H1 (cell line): ENCODE measurements around the gene REG1A. TPM values are rescaled to one million over a fixed set of nuclear protein-coding genes. Genes with fewer than 3 reads are reported as not detected.

Source experiments
- EGR1 ChIP-seq: IDR thresholded peaks from 2 replicates; pipeline ENCODE4 v1.6.1; 2011; ENCODE audit warnings: low read depth, low read length, borderline replicate concordance
- KDM5A ChIP-seq: fragments of 200-600 bp; IDR thresholded peaks from 2 replicates; pipeline ENCODE4 v1.7.1; 2012; ENCODE audit warnings: mild to moderate bottlenecking, low read length, inconsistent platforms, mixed read lengths
- RNF2 ChIP-seq: fragments of 200-900, 300-1000 bp; sonication (generic); IDR thresholded peaks from 2 replicates; pipeline ENCODE4 v1.7.1; 2016; ENCODE audit warnings: borderline replicate concordance, low read depth, mild to moderate bottlenecking, antibody characterized with exemption, low read length; ENCODE audit not compliant: poor library complexity, severe bottlenecking; ENCODE audit errors: missing control alignments
- SIN3A ChIP-seq, 2 experiments: IDR thresholded peaks in 1 of 2; conservative IDR thresholded peaks in 1 of 2; 2 replicates each; pipeline ENCODE4 v1.6.1; 2011 to 2012; ENCODE audit warnings: low read length in 2 of 2, improper control_type of control experiment in 1 of 2, low read depth in 1 of 2, mild to moderate bottlenecking in 1 of 2
- TAF7 ChIP-seq: optimal IDR thresholded peaks from 2 replicates; pipeline ENCODE3; 2011; ENCODE audit warnings: low read depth, mild to moderate bottlenecking, inconsistent platforms, low read length, moderate library complexity, borderline replicate concordance
- polyA plus RNA-seq, 7 experiments: library from polyadenylated mRNA; depleted of rRNA in 3 of 7; stranded (reverse) in 5 of 7; unstranded in 2 of 7; fragments of >200 nt in 5 of 7; fragments of 200-250 nt in 2 of 7; gene quantifications; 1 replicate in 5 of 7; 2 replicates in 1 of 7; 4 replicates in 1 of 7; pipeline versions ENCODE4 v1.2.1 to v1.2.3, GENCODE V29; 2011 to 2013; ENCODE audit warnings: missing spikeins in 2 of 7, mixed read lengths in 2 of 7
- total RNA-seq: library from RNA; stranded (reverse); fragmentation: NEBNext Ultra II Directional; extraction: Animal tissue kit (Norgen Biotek cat#: 25700); gene quantifications from 2 replicates; pipeline ENCODE4 v1.2.1, GENCODE V29; 2021

Gene REG1A
- total and polyA plus RNA-seq, 2 of the 8 experiments (the other 6 are each of a cell fraction or from before 2014, with no cell fraction given) = not detected

GRCh38 chr2:79100285-79100684 lies 20.0 kb upstream of the REG1A start (continued):
- TF ChIP-seq TAF7 (no peak), SIN3A (conservative IDR thresholded peaks at IDR 0.05 in 1 of 2, IDR thresholded peaks at IDR 0.05 in 1 of 2; ENCODE audit: low read depth in 1 of 2, low read length in 2 of 2) (no peak), KDM5A (no peak), EGR1 (no peak), RNF2 (no peak)
